Prostate gland (tissue), 2 donors: ENCODE results near the gene DSCAML1. TPM values are rescaled to one million over a fixed set of nuclear protein-coding genes. Genes with fewer than 3 reads are reported as not detected.

Experiments used
- DNase-seq: peaks from one replicate; pipeline ENCODE4 v3.0.0-alpha.2; 2019; ENCODE audit warnings: low spot score
- H3K27ac ChIP-seq, 2 donors: fragments of 200-600 bp; sonication (generic); 2 replicates each; pipeline ENCODE4 v1.5.1; 2017 to 2019
- H3K27me3 ChIP-seq: fragments of 200-600 bp; sonication (generic); replicated peaks from 2 replicates; pipeline ENCODE4 v1.5.1; 2019; ENCODE audit not compliant: insufficient read depth
- H3K36me3 ChIP-seq, 2 donors: fragments of 200-600 bp; sonication (generic); 1 replicate in 1 of 2; 2 replicates in 1 of 2; pipeline versions ENCODE4 v1.5.1 to v1.8.1; 2017 to 2019
- H3K4me1 ChIP-seq: fragments of 200-600 bp; sonication (generic); replicated peaks from 2 replicates; pipeline ENCODE4 v1.5.1; 2019
- H3K4me3 ChIP-seq, 2 donors: fragments of 200-600 bp; sonication (generic); 2 replicates each; pipeline ENCODE4 v1.5.1; 2017 to 2019
- H3K9me3 ChIP-seq: fragments of 200-600 bp; sonication (generic); 2 replicates; pipeline ENCODE4 v1.5.1; 2017
- CTCF ChIP-seq, 4 experiments: fragments of 200-600 bp in 2 of 4; fragments of 450-650 bp in 2 of 4; sonication (generic) in 2 of 4; IDR thresholded peaks; 1 replicate in 3 of 4; 2 replicates in 1 of 4; pipeline ENCODE4 v1.5.1; 2016 to 2019; ENCODE audit warnings: antibody characterized with exemption in 4 of 4, mild to moderate bottlenecking in 2 of 4, moderate library complexity in 2 of 4
- POLR2A ChIP-seq: fragments of 450-650 bp; IDR thresholded peaks from one replicate; pipeline ENCODE4 v1.6.1; 2016; ENCODE audit warnings: antibody characterized with exemption, mild to moderate bottlenecking
- POLR2AphosphoS5 ChIP-seq: sonication (generic); formaldehyde crosslinking; IDR thresholded peaks from one replicate; pipeline ENCODE4 v1.6.1; 2017; ENCODE audit warnings: antibody characterized with exemption
- WGBS: methylation state at CpG from one replicate; pipeline ENCODE4 v1.1.5; 2018; 5-methylcytosine and 5-hydroxymethylcytosine counted together
- intact Hi-C: fragments of 100-400 bp; cut with DNase I; formaldehyde crosslinking; loops from one replicate; pipeline ENCODE4 v1.14.2; 2022
- total RNA-seq, 2 donors: library from RNA; depleted of rRNA; stranded (reverse); fragments of >200 nt; gene quantifications; one replicate each; pipeline ENCODE4 v1.1.0, GENCODE V29; 2016

The DSCAML1 gene
- total RNA-seq, 2 donors from 2014 or later: 0.14 to 2.8 TPM

GRCh38 chr11:117481036-117481435 lies 316.0 kb downstream of the DSCAML1 start:
- H3K9me3 ChIP-seq: no peaks in the 10 kb centered on the region
- no peak for DNase-seq
- peaks cover 2% of the 10 kb centered on the region for H3K27me3 ChIP-seq
- no peak overlapping the region for H3K27ac ChIP-seq
- TF ChIP-seq POLR2A (no peak), CTCF (IDR thresholded peaks at IDR 0.05) (no peak), POLR2AphosphoS5 (no peak)
- H3K4me3 ChIP-seq: no peak overlapping the region
- no peaks in the 10 kb centered on the region for H3K4me1 ChIP-seq
- intact Hi-C loops: no loop called here
- H3K36me3 ChIP-seq: no peaks in the 10 kb centered on the region
- 89% methylated on average over 6 of the region's 6 CpGs for WGBS

GRCh38 chr11:117480221-117480620 lies 316.8 kb downstream of the DSCAML1 start:
- 93% methylated on average over 15 of the region's 15 CpGs for WGBS
- peaks cover 2% of the 10 kb centered on the region for H3K27me3 ChIP-seq
- H3K36me3 ChIP-seq: no peaks in the 10 kb centered on the region
- H3K9me3 ChIP-seq: no peaks in the 10 kb centered on the region
- intact Hi-C loops: no loop called here
- H3K4me1 ChIP-seq: no peaks in the 10 kb centered on the region
- H3K27ac ChIP-seq: no peak overlapping the region
- DNase-seq: no peak
- TF ChIP-seq POLR2AphosphoS5 (no peak), CTCF (IDR thresholded peaks at IDR 0.05) (no peak), POLR2A (no peak)
- no peak overlapping the region for H3K4me3 ChIP-seq

GRCh38 chr11:117479372-117479771 lies 317.6 kb downstream of the DSCAML1 start:
- Histone ChIP-seq H3K27me3 (peaks cover 2% of the 10 kb centered on the region), H3K4me1 (no peaks in the 10 kb centered on the region), H3K9me3 (no peaks in the 10 kb centered on the region), H3K27ac (no peak overlapping the region), H3K4me3 (no peak overlapping the region), H3K36me3 (no peaks in the 10 kb centered on the region)
- intact Hi-C loops: no loop called here
- no peak for DNase-seq
- TF ChIP-seq POLR2A (no peak), POLR2AphosphoS5 (no peak), CTCF (IDR thresholded peaks at IDR 0.05) (no peak)
- WGBS: 82% methylated on average over 8 of the region's 8 CpGs

GRCh38 chr11:117478926-117479325 lies 318.1 kb downstream of the DSCAML1 start:
- no peaks in the 10 kb centered on the region for H3K36me3 ChIP-seq
- TF ChIP-seq POLR2AphosphoS5 (no peak), POLR2A (no peak), CTCF (IDR thresholded peaks at IDR 0.05) (no peak)
- DNase-seq: no peak
- no peaks in the 10 kb centered on the region for H3K4me1 ChIP-seq
- 97% methylated on average over 7 of the region's 7 CpGs for WGBS
- H3K27ac ChIP-seq: no peak overlapping the region
- intact Hi-C loops: no loop called here
- peaks cover 2% of the 10 kb centered on the region for H3K27me3 ChIP-seq
- H3K9me3 ChIP-seq: no peaks in the 10 kb centered on the region
- no peak overlapping the region for H3K4me3 ChIP-seq

GRCh38 chr11:117478126-117478860 lies 318.7 kb downstream of the DSCAML1 start:
- 81% methylated on average over 13 of the region's 13 CpGs for WGBS
- H3K4me3 ChIP-seq: no peak overlapping the region
- H3K27ac ChIP-seq: no peak overlapping the region
- peaks cover 2% of the 10 kb centered on the region for H3K27me3 ChIP-seq
- intact Hi-C loops: no loop called here
- no peaks in the 10 kb centered on the region for H3K4me1 ChIP-seq
- no peaks in the 10 kb centered on the region for H3K36me3 ChIP-seq
- H3K9me3 ChIP-seq: no peaks in the 10 kb centered on the region
- TF ChIP-seq POLR2A (no peak), CTCF (IDR thresholded peaks at IDR 0.05) (no peak), POLR2AphosphoS5 (no peak)
- no peak for DNase-seq
